ENCODE measurements around the gene PLIN4.

Gene PLIN4

DNA sequence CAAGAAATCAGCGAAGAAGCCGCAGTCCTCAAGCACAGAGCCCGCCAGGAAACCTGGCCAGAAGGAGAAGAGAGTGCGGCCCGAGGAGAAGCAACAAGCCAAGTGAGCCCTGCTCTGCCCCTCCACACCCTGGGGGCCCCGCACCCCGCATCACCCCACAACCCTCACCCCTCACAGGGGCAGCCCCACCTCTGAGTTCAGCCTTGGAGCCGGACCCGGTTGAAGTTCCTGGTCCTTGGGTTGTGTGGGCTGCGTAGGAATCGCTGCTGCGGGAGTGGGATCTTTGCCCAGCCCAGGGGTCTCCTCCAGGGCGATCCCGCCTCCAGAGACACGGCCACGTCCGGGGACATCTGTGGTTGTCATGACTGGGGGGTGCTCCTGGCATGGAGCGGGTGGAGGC is 22.0 kb downstream of the PLIN4 start:
- TF ChIP-seq GABPA (IDR thresholded peaks at IDR 0.05; ENCODE audit: low read depth), result no peak
- TF ChIP-seq, protein P1, sequence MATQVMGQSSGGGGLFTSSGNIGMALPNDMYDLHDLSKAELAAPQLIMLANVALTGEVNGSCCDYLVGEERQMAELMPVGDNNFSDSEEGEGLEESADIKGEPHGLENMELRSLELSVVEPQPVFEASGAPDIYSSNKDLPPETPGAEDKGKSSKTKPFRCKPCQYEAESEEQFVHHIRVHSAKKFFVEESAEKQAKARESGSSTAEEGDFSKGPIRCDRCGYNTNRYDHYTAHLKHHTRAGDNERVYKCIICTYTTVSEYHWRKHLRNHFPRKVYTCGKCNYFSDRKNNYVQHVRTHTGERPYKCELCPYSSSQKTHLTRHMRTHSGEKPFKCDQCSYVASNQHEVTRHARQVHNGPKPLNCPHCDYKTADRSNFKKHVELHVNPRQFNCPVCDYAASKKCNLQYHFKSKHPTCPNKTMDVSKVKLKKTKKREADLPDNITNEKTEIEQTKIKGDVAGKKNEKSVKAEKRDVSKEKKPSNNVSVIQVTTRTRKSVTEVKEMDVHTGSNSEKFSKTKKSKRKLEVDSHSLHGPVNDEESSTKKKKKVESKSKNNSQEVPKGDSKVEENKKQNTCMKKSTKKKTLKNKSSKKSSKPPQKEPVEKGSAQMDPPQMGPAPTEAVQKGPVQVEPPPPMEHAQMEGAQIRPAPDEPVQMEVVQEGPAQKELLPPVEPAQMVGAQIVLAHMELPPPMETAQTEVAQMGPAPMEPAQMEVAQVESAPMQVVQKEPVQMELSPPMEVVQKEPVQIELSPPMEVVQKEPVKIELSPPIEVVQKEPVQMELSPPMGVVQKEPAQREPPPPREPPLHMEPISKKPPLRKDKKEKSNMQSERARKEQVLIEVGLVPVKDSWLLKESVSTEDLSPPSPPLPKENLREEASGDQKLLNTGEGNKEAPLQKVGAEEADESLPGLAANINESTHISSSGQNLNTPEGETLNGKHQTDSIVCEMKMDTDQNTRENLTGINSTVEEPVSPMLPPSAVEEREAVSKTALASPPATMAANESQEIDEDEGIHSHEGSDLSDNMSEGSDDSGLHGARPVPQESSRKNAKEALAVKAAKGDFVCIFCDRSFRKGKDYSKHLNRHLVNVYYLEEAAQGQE (IDR thresholded peaks at IDR 0.05; ENCODE audit: insufficient replicate concordance, low read depth), result no peak
- TF ChIP-seq POLR2AphosphoS5 (IDR thresholded peaks at IDR 0.05; ENCODE audit: low read depth), result no peak
- TF ChIP-seq SPI1 (IDR thresholded peaks at IDR 0.05; ENCODE audit: borderline replicate concordance, low read depth), result no peak
- TF ChIP-seq, protein P2, sequence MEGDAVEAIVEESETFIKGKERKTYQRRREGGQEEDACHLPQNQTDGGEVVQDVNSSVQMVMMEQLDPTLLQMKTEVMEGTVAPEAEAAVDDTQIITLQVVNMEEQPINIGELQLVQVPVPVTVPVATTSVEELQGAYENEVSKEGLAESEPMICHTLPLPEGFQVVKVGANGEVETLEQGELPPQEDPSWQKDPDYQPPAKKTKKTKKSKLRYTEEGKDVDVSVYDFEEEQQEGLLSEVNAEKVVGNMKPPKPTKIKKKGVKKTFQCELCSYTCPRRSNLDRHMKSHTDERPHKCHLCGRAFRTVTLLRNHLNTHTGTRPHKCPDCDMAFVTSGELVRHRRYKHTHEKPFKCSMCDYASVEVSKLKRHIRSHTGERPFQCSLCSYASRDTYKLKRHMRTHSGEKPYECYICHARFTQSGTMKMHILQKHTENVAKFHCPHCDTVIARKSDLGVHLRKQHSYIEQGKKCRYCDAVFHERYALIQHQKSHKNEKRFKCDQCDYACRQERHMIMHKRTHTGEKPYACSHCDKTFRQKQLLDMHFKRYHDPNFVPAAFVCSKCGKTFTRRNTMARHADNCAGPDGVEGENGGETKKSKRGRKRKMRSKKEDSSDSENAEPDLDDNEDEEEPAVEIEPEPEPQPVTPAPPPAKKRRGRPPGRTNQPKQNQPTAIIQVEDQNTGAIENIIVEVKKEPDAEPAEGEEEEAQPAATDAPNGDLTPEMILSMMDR (IDR thresholded peaks at IDR 0.05; ENCODE audit: insufficient read depth, low read length), result no peak
- H3K27ac ChIP-seq (replicated peaks), result no peak overlapping the region
- no peak overlapping the region for H3K4me3 ChIP-seq (replicated peaks; ENCODE audit: insufficient read depth, low read length)
- no peak for DNase-seq (ENCODE audit: low read depth in 1 of 2, low spot score in 1 of 2)
- H3K27me3 ChIP-seq (ENCODE audit: insufficient read depth, poor library complexity, severe bottlenecking), result no peaks in the 10 kb centered on the region

DNA sequence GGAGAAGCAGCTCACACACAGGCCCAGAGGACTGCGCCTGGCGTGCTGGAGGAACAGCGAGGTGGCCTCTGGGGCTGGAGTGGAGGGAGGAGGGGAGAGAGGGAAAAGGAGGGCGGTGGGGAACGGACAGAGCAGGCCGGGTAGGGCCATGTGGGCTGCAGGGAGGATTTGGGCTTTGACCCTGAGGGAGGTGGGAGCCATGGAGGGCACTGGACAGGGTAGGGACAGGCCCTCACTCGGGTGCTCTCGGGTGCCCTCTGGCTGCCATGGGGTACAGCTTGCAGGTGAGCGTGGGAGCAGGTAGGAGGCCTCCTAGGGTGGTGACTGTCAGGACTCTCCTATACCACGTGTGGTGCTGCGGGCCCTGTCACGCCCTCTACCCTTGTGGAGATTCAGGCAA is 22.8 kb downstream of the PLIN4 start:
- no peak for DNase-seq (ENCODE audit: low read depth in 1 of 2, low spot score in 1 of 2)
- no peak overlapping the region for H3K4me3 ChIP-seq (replicated peaks; ENCODE audit: insufficient read depth, low read length)
- no peak overlapping the region for H3K27ac ChIP-seq (replicated peaks)
- no peaks in the 10 kb centered on the region for H3K27me3 ChIP-seq (ENCODE audit: insufficient read depth, poor library complexity, severe bottlenecking)
- TF ChIP-seq GABPA (IDR thresholded peaks at IDR 0.05; ENCODE audit: low read depth) (no peak), SPI1 (IDR thresholded peaks at IDR 0.05; ENCODE audit: borderline replicate concordance, low read depth) (no peak), POLR2AphosphoS5 (IDR thresholded peaks at IDR 0.05; ENCODE audit: low read depth) (no peak)
- TF ChIP-seq, protein P2 (IDR thresholded peaks at IDR 0.05; ENCODE audit: insufficient read depth, low read length), result no peak
- TF ChIP-seq, protein P1 (IDR thresholded peaks at IDR 0.05; ENCODE audit: insufficient replicate concordance, low read depth), result no peak

DNA sequence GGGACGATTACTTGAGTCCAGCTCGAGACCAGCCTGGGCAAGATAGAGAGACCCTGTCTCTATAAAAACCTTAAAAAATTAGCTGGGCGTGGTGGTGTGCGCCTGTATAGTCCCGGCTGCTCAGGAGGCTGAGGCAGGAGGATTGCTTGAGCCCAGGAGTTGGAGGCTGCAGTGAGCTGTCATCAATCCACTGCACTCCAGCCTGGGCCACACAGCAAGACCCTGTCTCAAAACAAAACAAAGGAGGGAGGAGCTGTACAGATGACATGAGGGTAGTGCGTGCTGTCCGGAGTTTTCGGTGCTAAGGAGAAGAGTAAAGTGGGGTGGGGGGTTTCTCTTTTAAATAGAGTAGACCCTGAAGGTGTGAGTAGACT is 23.6 kb downstream of the PLIN4 start:
- Histone ChIP-seq H3K4me3 (replicated peaks; ENCODE audit: insufficient read depth, low read length) (no peak overlapping the region), H3K27ac (replicated peaks) (no peak overlapping the region), H3K27me3 (ENCODE audit: insufficient read depth, poor library complexity, severe bottlenecking) (no peaks in the 10 kb centered on the region)
- TF ChIP-seq, protein P1 (IDR thresholded peaks at IDR 0.05; ENCODE audit: insufficient replicate concordance, low read depth), result no peak
- TF ChIP-seq GABPA (IDR thresholded peaks at IDR 0.05; ENCODE audit: low read depth) (no peak), SPI1 (IDR thresholded peaks at IDR 0.05; ENCODE audit: borderline replicate concordance, low read depth) (no peak), POLR2AphosphoS5 (IDR thresholded peaks at IDR 0.05; ENCODE audit: low read depth) (no peak)
- TF ChIP-seq, protein P2 (IDR thresholded peaks at IDR 0.05; ENCODE audit: insufficient read depth, low read length), result no peak
- no peak for DNase-seq (ENCODE audit: low read depth in 1 of 2, low spot score in 1 of 2)
